Choroid plexus epithelial cell (primary cell): Measurements from ENCODE around the gene MARCHF7.
"Not testable (repeated sequence)": the region's sequence is repeated elsewhere in the genome, so short reads cannot be mapped to it uniquely, and the experiment has no call there.

Experiments
- DNase-seq: peaks from one replicate; pipeline ENCODE4 v3.0.0-alpha.2; 2010; ENCODE audit warnings: low read depth
- H3K4me3 ChIP-seq: 2 replicates; pipeline ENCODE4 v1.5.1; 2011; ENCODE audit warnings: low read depth, mild to moderate bottlenecking, control low read depth, low read length, moderate library complexity
- TF ChIP-seq, protein P1 (sequence below): conservative IDR thresholded peaks from 2 replicates; pipeline ENCODE4 v1.5.1; 2011; ENCODE audit warnings: low read depth, mild to moderate bottlenecking, control low read depth, inconsistent platforms, low read length, moderate library complexity

Gene MARCHF7

DNA sequence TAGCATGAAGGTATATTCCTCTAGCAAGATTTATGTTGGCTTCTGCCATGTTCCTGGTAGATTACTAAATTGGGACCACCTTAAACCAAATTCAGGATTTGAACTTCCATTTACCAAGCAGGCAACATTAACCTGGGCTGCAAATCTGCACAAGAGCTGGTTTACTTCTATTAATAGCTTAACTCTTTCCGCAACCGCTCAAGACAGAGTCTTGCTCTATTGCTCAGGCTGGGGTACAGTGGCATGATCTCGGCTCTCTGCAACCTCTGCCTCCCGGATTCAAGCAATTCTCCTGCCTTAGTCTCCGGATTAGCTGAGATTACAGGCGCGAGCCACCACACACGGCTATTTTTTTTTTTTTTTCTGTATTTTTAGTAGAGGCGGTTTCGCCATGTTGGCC is 8.4 kb downstream of the MARCHF7 start:
- TF ChIP-seq, protein P1, sequence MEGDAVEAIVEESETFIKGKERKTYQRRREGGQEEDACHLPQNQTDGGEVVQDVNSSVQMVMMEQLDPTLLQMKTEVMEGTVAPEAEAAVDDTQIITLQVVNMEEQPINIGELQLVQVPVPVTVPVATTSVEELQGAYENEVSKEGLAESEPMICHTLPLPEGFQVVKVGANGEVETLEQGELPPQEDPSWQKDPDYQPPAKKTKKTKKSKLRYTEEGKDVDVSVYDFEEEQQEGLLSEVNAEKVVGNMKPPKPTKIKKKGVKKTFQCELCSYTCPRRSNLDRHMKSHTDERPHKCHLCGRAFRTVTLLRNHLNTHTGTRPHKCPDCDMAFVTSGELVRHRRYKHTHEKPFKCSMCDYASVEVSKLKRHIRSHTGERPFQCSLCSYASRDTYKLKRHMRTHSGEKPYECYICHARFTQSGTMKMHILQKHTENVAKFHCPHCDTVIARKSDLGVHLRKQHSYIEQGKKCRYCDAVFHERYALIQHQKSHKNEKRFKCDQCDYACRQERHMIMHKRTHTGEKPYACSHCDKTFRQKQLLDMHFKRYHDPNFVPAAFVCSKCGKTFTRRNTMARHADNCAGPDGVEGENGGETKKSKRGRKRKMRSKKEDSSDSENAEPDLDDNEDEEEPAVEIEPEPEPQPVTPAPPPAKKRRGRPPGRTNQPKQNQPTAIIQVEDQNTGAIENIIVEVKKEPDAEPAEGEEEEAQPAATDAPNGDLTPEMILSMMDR, result no peak
- DNase-seq, result no peak
- H3K4me3 ChIP-seq, result no peak overlapping the region

DNA sequence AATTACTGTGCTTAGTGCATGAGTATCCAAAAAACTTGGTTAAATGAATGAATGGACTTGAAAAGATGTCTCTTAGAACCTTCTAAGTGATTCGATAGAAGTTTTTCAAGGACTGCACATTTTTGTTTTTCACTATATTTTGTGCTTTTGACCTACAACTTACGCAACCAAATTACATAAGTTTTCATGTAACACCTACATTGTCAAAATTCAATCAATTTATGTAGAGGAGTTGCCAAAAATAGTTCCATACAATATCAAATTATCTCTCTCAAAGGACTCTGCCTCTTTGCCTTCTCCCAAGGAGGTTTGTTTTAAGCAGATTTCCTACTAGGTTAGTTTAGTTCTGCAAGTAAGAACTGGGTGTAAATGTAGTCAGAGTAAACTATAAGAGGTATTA is 10.3 kb downstream of the MARCHF7 start:
- no peak overlapping the region for H3K4me3 ChIP-seq
- TF ChIP-seq, protein P1, result no peak
- DNase-seq, result no peak

GRCh38 chr2:159724795-159725572 is 12.7 kb downstream of the MARCHF7 start:
- H3K4me3 ChIP-seq, DNase-seq: not testable (repeated sequence)

- H3K4me3 ChIP-seq, result no peak overlapping the region
- TF ChIP-seq, protein P1, result no peak
- no peak for DNase-seq
Measured at GRCh38 chr2:159725713-159726112, 13.4 kb downstream of the MARCHF7 start.

GRCh38 chr2:159728629-159729028 is 16.3 kb downstream of the MARCHF7 start:
- DNase-seq, result no peak
- TF ChIP-seq, protein P1, result no peak
- H3K4me3 ChIP-seq, result no peak overlapping the region

DNA sequence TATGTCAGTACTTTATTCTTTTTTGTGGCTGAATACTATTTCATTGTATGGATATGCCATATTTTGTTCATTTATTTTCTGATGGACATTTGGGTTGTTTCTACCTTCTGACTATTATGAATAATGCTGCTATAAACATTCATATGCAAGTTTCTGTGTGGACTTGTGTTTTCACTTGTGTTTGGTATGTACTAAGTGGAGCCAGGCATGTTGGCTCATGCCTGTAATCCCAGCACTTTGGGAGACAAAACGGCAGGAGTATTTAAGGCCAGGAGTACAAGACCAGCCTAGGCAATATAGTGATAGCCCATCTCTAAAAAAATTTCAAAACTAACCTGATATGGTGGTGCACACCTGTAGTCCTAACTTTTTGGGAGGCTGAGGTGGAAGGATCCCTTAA is 23.3 kb downstream of the MARCHF7 start:
- DNase-seq, result no peak
- no peak overlapping the region for H3K4me3 ChIP-seq
- TF ChIP-seq, protein P1, result no peak

- TF ChIP-seq, protein P1, result no peak
- no peak overlapping the region for H3K4me3 ChIP-seq
- DNase-seq, result peak; percentile 33
Measured at GRCh38 chr2:159736048-159736447, 23.7 kb downstream of the MARCHF7 start.
